Measurements from ENCODE around the gene AUTS2. TPM values are rescaled to one million over a fixed set of nuclear protein-coding genes. Genes with fewer than 3 reads are reported as not detected.

AUTS2 gene
- total and polyA plus RNA-seq, 2 experiments from 2014 or later = 32.0 to 91.0 TPM

DNA sequence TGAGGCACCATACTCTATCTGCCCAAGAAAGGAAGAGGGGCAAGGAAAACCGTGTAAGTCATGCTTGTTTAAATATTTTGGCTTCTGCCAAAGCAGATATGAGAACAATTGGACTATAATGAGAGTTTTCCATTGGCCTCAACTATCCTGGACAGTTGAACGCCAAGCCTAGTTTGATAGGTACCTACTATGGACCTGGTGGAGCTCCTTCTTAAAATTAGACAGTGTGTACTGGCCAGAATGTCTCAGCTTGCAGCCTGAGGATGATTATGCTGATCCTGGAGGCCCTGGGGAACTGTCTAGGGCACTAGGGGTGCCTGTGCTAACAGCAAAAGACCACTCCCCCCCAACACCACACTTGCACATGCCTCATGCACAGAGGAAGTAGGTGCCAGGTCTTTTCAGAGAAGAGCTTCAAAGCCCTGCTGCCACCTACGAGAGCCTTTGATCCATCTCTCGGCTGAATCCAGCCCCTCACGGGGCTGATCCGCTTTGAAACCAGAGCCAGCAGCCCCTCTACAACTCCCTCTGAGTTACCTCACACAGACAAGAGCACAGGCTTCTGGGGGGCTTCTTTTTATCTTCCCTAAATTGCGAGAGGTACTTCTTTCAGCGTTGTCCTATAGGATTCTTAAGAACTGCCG, 1059.8 kb downstream of the AUTS2 start:
- peaks cover 5% of the 10 kb centered on the region; the same call in 1 of the 2 replicates for H3K4me1 ChIP-seq (ENCODE audit: insufficient read depth)
- H2AFZ ChIP-seq = no peak overlapping the region
- DNase-seq (ENCODE audit: low spot score) (no peak), ATAC-seq (no peak)
- no peak overlapping the region for H3K4me3 ChIP-seq
- no peak overlapping the region for H3K27ac Mint-ChIP-seq
- no peaks in the 10 kb centered on the region for H3F3A ChIP-seq (replicated peaks; ENCODE audit: low read depth)
- peaks cover 4% of the 10 kb centered on the region for H3K27me3 Mint-ChIP-seq (ENCODE audit: insufficient read depth, low read depth, poor library complexity)
- H3K27ac ChIP-seq (ENCODE audit: low read depth) = no peak overlapping the region
- no peak overlapping the region for H3K4me2 ChIP-seq
- TF ChIP-seq EZH2 (IDR thresholded peaks at IDR 0.05; ENCODE audit: low read depth, unreplicated experiment) = no peak
- TF ChIP-seq, protein P1, sequence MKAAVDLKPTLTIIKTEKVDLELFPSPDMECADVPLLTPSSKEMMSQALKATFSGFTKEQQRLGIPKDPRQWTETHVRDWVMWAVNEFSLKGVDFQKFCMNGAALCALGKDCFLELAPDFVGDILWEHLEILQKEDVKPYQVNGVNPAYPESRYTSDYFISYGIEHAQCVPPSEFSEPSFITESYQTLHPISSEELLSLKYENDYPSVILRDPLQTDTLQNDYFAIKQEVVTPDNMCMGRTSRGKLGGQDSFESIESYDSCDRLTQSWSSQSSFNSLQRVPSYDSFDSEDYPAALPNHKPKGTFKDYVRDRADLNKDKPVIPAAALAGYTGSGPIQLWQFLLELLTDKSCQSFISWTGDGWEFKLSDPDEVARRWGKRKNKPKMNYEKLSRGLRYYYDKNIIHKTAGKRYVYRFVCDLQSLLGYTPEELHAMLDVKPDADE (IDR thresholded peaks at IDR 0.05) = no peak
- TF ChIP-seq ZNF114 (CRISPR knock-in tag; IDR thresholded peaks at IDR 0.05) = no peak
- TF ChIP-seq, protein P2, sequence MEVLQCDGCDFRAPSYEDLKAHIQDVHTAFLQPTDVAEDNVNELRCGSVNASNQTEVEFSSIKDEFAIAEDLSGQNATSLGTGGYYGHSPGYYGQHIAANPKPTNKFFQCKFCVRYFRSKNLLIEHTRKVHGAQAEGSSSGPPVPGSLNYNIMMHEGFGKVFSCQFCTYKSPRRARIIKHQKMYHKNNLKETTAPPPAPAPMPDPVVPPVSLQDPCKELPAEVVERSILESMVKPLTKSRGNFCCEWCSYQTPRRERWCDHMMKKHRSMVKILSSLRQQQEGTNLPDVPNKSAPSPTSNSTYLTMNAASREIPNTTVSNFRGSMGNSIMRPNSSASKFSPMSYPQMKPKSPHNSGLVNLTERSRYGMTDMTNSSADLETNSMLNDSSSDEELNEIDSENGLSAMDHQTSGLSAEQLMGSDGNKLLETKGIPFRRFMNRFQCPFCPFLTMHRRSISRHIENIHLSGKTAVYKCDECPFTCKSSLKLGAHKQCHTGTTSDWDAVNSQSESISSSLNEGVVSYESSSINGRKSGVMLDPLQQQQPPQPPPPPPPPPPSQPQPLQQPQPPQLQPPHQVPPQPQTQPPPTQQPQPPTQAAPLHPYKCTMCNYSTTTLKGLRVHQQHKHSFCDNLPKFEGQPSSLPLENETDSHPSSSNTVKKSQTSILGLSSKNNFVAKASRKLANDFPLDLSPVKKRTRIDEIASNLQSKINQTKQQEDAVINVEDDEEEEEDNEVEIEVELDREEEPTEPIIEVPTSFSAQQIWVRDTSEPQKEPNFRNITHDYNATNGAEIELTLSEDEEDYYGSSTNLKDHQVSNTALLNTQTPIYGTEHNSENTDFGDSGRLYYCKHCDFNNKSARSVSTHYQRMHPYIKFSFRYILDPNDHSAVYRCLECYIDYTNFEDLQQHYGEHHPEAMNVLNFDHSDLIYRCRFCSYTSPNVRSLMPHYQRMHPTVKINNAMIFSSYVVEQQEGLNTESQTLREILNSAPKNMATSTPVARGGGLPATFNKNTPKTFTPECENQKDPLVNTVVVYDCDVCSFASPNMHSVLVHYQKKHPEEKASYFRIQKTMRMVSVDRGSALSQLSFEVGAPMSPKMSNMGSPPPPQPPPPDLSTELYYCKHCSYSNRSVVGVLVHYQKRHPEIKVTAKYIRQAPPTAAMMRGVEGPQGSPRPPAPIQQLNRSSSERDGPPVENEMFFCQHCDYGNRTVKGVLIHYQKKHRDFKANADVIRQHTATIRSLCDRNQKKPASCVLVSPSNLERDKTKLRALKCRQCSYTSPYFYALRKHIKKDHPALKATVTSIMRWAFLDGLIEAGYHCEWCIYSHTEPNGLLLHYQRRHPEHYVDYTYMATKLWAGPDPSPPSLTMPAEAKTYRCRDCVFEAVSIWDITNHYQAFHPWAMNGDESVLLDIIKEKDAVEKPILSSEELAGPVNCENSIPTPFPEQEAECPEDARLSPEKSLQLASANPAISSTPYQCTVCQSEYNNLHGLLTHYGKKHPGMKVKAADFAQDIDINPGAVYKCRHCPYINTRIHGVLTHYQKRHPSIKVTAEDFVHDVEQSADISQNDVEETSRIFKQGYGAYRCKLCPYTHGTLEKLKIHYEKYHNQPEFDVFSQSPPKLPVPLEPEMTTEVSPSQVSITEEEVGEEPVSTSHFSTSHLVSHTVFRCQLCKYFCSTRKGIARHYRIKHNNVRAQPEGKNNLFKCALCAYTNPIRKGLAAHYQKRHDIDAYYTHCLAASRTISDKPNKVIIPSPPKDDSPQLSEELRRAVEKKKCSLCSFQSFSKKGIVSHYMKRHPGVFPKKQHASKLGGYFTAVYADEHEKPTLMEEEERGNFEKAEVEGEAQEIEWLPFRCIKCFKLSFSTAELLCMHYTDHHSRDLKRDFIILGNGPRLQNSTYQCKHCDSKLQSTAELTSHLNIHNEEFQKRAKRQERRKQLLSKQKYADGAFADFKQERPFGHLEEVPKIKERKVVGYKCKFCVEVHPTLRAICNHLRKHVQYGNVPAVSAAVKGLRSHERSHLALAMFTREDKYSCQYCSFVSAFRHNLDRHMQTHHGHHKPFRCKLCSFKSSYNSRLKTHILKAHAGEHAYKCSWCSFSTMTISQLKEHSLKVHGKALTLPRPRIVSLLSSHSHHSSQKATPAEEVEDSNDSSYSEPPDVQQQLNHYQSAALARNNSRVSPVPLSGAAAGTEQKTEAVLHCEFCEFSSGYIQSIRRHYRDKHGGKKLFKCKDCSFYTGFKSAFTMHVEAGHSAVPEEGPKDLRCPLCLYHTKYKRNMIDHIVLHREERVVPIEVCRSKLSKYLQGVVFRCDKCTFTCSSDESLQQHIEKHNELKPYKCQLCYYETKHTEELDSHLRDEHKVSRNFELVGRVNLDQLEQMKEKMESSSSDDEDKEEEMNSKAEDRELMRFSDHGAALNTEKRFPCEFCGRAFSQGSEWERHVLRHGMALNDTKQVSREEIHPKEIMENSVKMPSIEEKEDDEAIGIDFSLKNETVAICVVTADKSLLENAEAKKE (CRISPR knock-in tag; IDR thresholded peaks at IDR 0.05) = no peak
- H3K36me3 Mint-ChIP-seq (ENCODE audit: low read depth) = no peaks in the 10 kb centered on the region
- peaks cover 36% of the 10 kb centered on the region for H3K4me1 Mint-ChIP-seq
- H3K4me3 Mint-ChIP-seq = no peak overlapping the region
- H3K27me3 ChIP-seq (ENCODE audit: insufficient read depth) = no peaks in the 10 kb centered on the region
- no peaks in the 10 kb centered on the region for H3K36me3 ChIP-seq (ENCODE audit: insufficient read depth)
- no peaks in the 10 kb centered on the region for H3K9me3 Mint-ChIP-seq
- no peaks in the 10 kb centered on the region for H3K79me2 ChIP-seq (replicated peaks; ENCODE audit: insufficient read depth)
- H3K9me2 ChIP-seq (ENCODE audit: insufficient read depth) = no peaks in the 10 kb centered on the region
- no peaks in the 10 kb centered on the region for H4K20me1 ChIP-seq (replicated peaks; ENCODE audit: insufficient read depth)

All from GM23338 (cell line).